Measurements from ENCODE around the gene ADH4. TPM values are rescaled to one million over a fixed set of nuclear protein-coding genes. Genes with fewer than 3 reads are reported as not detected.
"Not testable (repeated sequence)": the region's sequence is repeated elsewhere in the genome, so short reads cannot be mapped to it uniquely, and the experiment has no call there.

The ADH4 gene
- total RNA-seq (under 1 TPM in 4 of 7 donors, not detected in 3; 0.30 to 0.41 (median 0.35) TPM), polyA plus RNA-seq (under 1 TPM; 0.11 to 0.61 (median 0.26) TPM)
- long read RNA-seq, donor 1 = 0 reads
- long read RNA-seq, donor 2 = 0 reads

GRCh38 chr4:99144070-99144469 lies at the start of gene ADH4:
Gene ADH4 (minus strand): TSS chr4:99144297. CDS start chr4:99144222, 75 bp downstream.
- Histone ChIP-seq H3K27me3 (replicated peaks in 1 of 7) (no peaks in the 10 kb centered on the region), H3K4me1 (peaks cover 0 to 14% (median 1%) of the 10 kb centered on the region in 6 donors), H3K27ac (peak within 1 kb of the TSS in 7 of 8 donors; percentile 49 to 78 (median 67)), H3K9me3 (no peaks in the 10 kb centered on the region), H3K36me3 (no peaks in the 10 kb centered on the region), H3K4me3 (no peak within 1 kb of the TSS)
- 11 to 71% (median 65%) methylated on average over 2 of the region's 2 CpGs for WGBS, 5 donors
- intact Hi-C loops (cut with DNase I; ENCODE audit: low total_unique reads) = no loop called here
- no peak for DNase-seq
- TF ChIP-seq POLR2A (IDR thresholded peaks at IDR 0.05) (no peak), POLR2AphosphoS5 (IDR thresholded peaks at IDR 0.05) (no peak), CTCF (IDR thresholded peaks at IDR 0.05 in 8 of 11, conservative IDR thresholded peaks at IDR 0.05 in 3 of 11) (no peak)

GRCh38 chr4:99190336-99190735 lies 46.2 kb upstream of the ADH4 start:
- Histone ChIP-seq H3K27me3 (replicated peaks in 1 of 7) (no peaks in the 10 kb centered on the region), H3K27ac (no peak overlapping the region), H3K36me3 (no peaks in the 10 kb centered on the region), H3K9me3 (peaks cover 0 to 51% (median 39%) of the 10 kb centered on the region in 8 donors), H3K4me1 (no peaks in the 10 kb centered on the region), H3K4me3 (no peak overlapping the region)
- DNase-seq = no peak
- WGBS, 5 donors = 57 to 75% (median 65%) methylated on average over 5 of the region's 5 CpGs
- intact Hi-C loops (cut with DNase I; ENCODE audit: low total_unique reads) = no loop called here
- TF ChIP-seq POLR2A (IDR thresholded peaks at IDR 0.05) (no peak), POLR2AphosphoS5 (IDR thresholded peaks at IDR 0.05) (no peak), CTCF (IDR thresholded peaks at IDR 0.05 in 8 of 11, conservative IDR thresholded peaks at IDR 0.05 in 3 of 11) (no peak)

GRCh38 chr4:99189900-99190299 lies 45.8 kb upstream of the ADH4 start:
- WGBS, 5 donors = 89 to 94% (median 91%) methylated on average over 3 of the region's 3 CpGs
- H3K27ac ChIP-seq; H3K27me3 ChIP-seq (replicated peaks in 1 of 7); DNase-seq; intact Hi-C loops (cut with DNase I; ENCODE audit: low total_unique reads); H3K4me1 ChIP-seq; H3K4me3 ChIP-seq; H3K36me3 ChIP-seq: not testable (repeated sequence)
- peaks cover 0 to 56% (median 42%) of the 10 kb centered on the region in 8 donors for H3K9me3 ChIP-seq

GRCh38 chr4:99186029-99186428 lies 41.9 kb upstream of the ADH4 start:
- no peaks in the 10 kb centered on the region for H3K36me3 ChIP-seq
- intact Hi-C loops (cut with DNase I; ENCODE audit: low total_unique reads) = no loop called here
- H3K9me3 ChIP-seq = peaks cover 0 to 48% (median 34%) of the 10 kb centered on the region in 8 donors
- DNase-seq = no peak
- H3K27ac ChIP-seq = no peak overlapping the region
- H3K27me3 ChIP-seq (replicated peaks in 1 of 7) = no peaks in the 10 kb centered on the region
- TF ChIP-seq POLR2AphosphoS5 (IDR thresholded peaks at IDR 0.05) (no peak), POLR2A (IDR thresholded peaks at IDR 0.05) (no peak), CTCF (IDR thresholded peaks at IDR 0.05 in 8 of 11, conservative IDR thresholded peaks at IDR 0.05 in 3 of 11) (no peak)
- H3K4me3 ChIP-seq = no peak overlapping the region
- H3K4me1 ChIP-seq = no peaks in the 10 kb centered on the region
- WGBS, 5 donors = 89 to 98% (median 95%) methylated on average over 1 of the region's 1 CpG

GRCh38 chr4:99185581-99185980 lies 41.5 kb upstream of the ADH4 start:
- Histone ChIP-seq H3K4me1 (no peaks in the 10 kb centered on the region), H3K27me3 (replicated peaks in 1 of 7) (no peaks in the 10 kb centered on the region), H3K36me3 (no peaks in the 10 kb centered on the region), H3K4me3 (no peak overlapping the region), H3K9me3 (peaks cover 0 to 44% (median 30%) of the 10 kb centered on the region in 8 donors), H3K27ac (no peak overlapping the region)
- intact Hi-C loops (cut with DNase I; ENCODE audit: low total_unique reads) = no loop called here
- TF ChIP-seq POLR2AphosphoS5 (IDR thresholded peaks at IDR 0.05) = no peak
- TF ChIP-seq CTCF (IDR thresholded peaks at IDR 0.05 in 8 of 11, conservative IDR thresholded peaks at IDR 0.05 in 3 of 11) = no peak
- TF ChIP-seq POLR2A (IDR thresholded peaks at IDR 0.05) = no peak
- WGBS, 5 donors = 90 to 95% (median 94%) methylated on average over 2 of the region's 2 CpGs
- DNase-seq = no peak

All from spleen (tissue), 13 donors.